ENCODE measurements around the gene CCT7.

GRCh38 chr2:73187549-73187948 is 46.6 kb upstream of the CCT7 start:
- TF ChIP-seq CTCF (conservative IDR thresholded peaks at IDR 0.05; ENCODE audit: low read depth in 2 of 2), result no peak
- TF ChIP-seq REST (IDR thresholded peaks at IDR 0.05; ENCODE audit: unreplicated experiment), result no peak
- TF ChIP-seq ETS1 (IDR thresholded peaks at IDR 0.05), result no peak
- TF ChIP-seq POLR2AphosphoS5 (IDR thresholded peaks at IDR 0.05; ENCODE audit: low read depth), result no peak
- TF ChIP-seq EZH2 (IDR thresholded peaks at IDR 0.05; ENCODE audit: low read depth, unreplicated experiment), result no peak
- TF ChIP-seq STAT1 (IDR thresholded peaks at IDR 0.05; ENCODE audit: unreplicated experiment), result no peak
- no peak for TF ChIP-seq EZH2phosphoT487 (IDR thresholded peaks at IDR 0.05; ENCODE audit: unreplicated experiment)
- no peak for TF ChIP-seq NANOG (IDR thresholded peaks at IDR 0.05; ENCODE audit: borderline replicate concordance)
- TF ChIP-seq CREB1 (CRISPR knock-in tag; IDR thresholded peaks at IDR 0.05; ENCODE audit: low read depth), result no peak
- no peak for TF ChIP-seq ZNF114 (CRISPR knock-in tag; IDR thresholded peaks at IDR 0.05)
- TF ChIP-seq ZNF462 (CRISPR knock-in tag; IDR thresholded peaks at IDR 0.05), result no peak
- no peak for TF ChIP-seq JUNB (IDR thresholded peaks at IDR 0.05; ENCODE audit: unreplicated experiment)
- no peak for TF ChIP-seq ZNF331 (CRISPR knock-in tag; IDR thresholded peaks at IDR 0.05; ENCODE audit: low read depth)
